ENCODE results near the gene LRRC45. TPM values are rescaled to one million over a fixed set of nuclear protein-coding genes. Genes with fewer than 3 reads are reported as not detected.

The LRRC45 gene
- total and polyA plus RNA-seq, 8 donors, result 8.3 to 171 (median 21.0) TPM

Other genes with a start within 250 kb of the LRRC45 start
- under 1 TPM in 1 of 5 donors, not detected in 4; 0.55 TPM for gene GCGR, start 219.2 kb upstream of the LRRC45 start, total RNA-seq
- under 1 TPM in 1 of 3 donors, not detected in 2; 0.38 TPM for gene GCGR, start 219.2 kb upstream of the LRRC45 start, polyA plus RNA-seq
- gene MCRIP1, start 190.0 kb upstream of the LRRC45 start, total RNA-seq, result 100 to 1,000 TPM in 1 of 5 donors, 10 to 100 TPM in 4; 23.7 to 150 (median 51.0) TPM
- gene MCRIP1, start 190.0 kb upstream of the LRRC45 start, polyA plus RNA-seq, result 100 to 1,000 TPM; 104 to 144 (median 114) TPM
- gene PPP1R27, start 188.3 kb upstream of the LRRC45 start, total RNA-seq, result not detected
- gene PPP1R27, start 188.3 kb upstream of the LRRC45 start, polyA plus RNA-seq, result 1 to 10 TPM in 1 of 3 donors, under 1 TPM in 1, not detected in 1; 0.58 to 2.0 TPM
- gene P4HB, start 162.8 kb upstream of the LRRC45 start, total RNA-seq, result 1,000 to 10,000 TPM in 2 of 5 donors, 100 to 1,000 TPM in 3; 401 to 1,308 (median 815) TPM
- 100 to 1,000 TPM; 426 to 709 (median 528) TPM for gene P4HB, start 162.8 kb upstream of the LRRC45 start, polyA plus RNA-seq
- 100 to 1,000 TPM in 3 of 5 donors, 10 to 100 TPM in 2; 57.1 to 435 (median 117) TPM for gene ARHGDIA, start 152.0 kb upstream of the LRRC45 start, total RNA-seq
- gene ARHGDIA, start 152.0 kb upstream of the LRRC45 start, polyA plus RNA-seq, result 100 to 1,000 TPM; 154 to 240 (median 212) TPM
- gene ALYREF, start 131.7 kb upstream of the LRRC45 start, total RNA-seq, result 100 to 1,000 TPM in 2 of 5 donors, 10 to 100 TPM in 2, 1 to 10 TPM in 1; 5.8 to 224 (median 90.1) TPM
- gene ALYREF, start 131.7 kb upstream of the LRRC45 start, polyA plus RNA-seq, result 10 to 100 TPM; 33.6 to 42.3 (median 36.8) TPM
- 100 to 1,000 TPM in 3 of 5 donors, 10 to 100 TPM in 2; 49.8 to 141 (median 108) TPM for gene ANAPC11, start 131.6 kb upstream of the LRRC45 start, total RNA-seq
- gene ANAPC11, start 131.6 kb upstream of the LRRC45 start, polyA plus RNA-seq, result 100 to 1,000 TPM; 231 to 276 (median 257) TPM
- gene NPB, start 121.1 kb upstream of the LRRC45 start, total RNA-seq, result 1 to 10 TPM in 2 of 5 donors, not detected in 3; 1.4 to 2.0 TPM
- under 1 TPM in 2 of 3 donors, not detected in 1; 0.83 to 0.93 TPM for gene NPB, start 121.1 kb upstream of the LRRC45 start, polyA plus RNA-seq
- gene PCYT2, start 111.9 kb upstream of the LRRC45 start, total RNA-seq, result 100 to 1,000 TPM in 2 of 5 donors, 10 to 100 TPM in 3; 17.5 to 119 (median 27.2) TPM
- gene PCYT2, start 111.9 kb upstream of the LRRC45 start, polyA plus RNA-seq, result 10 to 100 TPM; 39.7 to 51.7 (median 42.8) TPM
- 100 to 1,000 TPM in 1 of 5 donors, 10 to 100 TPM in 4; 22.8 to 128 (median 56.0) TPM for gene SIRT7, start 105.1 kb upstream of the LRRC45 start, total RNA-seq
- 10 to 100 TPM; 18.2 to 46.9 (median 44.1) TPM for gene SIRT7, start 105.1 kb upstream of the LRRC45 start, polyA plus RNA-seq
- 10 to 100 TPM in 4 of 5 donors, 1 to 10 TPM in 1; 2.3 to 30.4 (median 20.3) TPM for gene MAFG, start 95.6 kb upstream of the LRRC45 start, total RNA-seq
- gene MAFG, start 95.6 kb upstream of the LRRC45 start, polyA plus RNA-seq, result 1 to 10 TPM; 7.2 to 8.9 (median 8.1) TPM
- gene PYCR1, start 86.0 kb upstream of the LRRC45 start, total RNA-seq, result 10 to 100 TPM in 3 of 5 donors, 1 to 10 TPM in 1, not detected in 1; 8.9 to 28.8 (median 15.7) TPM
- 10 to 100 TPM; 20.0 to 73.8 (median 47.4) TPM for gene PYCR1, start 86.0 kb upstream of the LRRC45 start, polyA plus RNA-seq
- gene MYADML2, start 76.1 kb upstream of the LRRC45 start, total RNA-seq, result not detected
- gene MYADML2, start 76.1 kb upstream of the LRRC45 start, polyA plus RNA-seq, result not detected
- 1 to 10 TPM in 1 of 5 donors, under 1 TPM in 1, not detected in 3; 0.58 to 1.5 TPM for gene NOTUM, start 62.1 kb upstream of the LRRC45 start, total RNA-seq
- gene NOTUM, start 62.1 kb upstream of the LRRC45 start, polyA plus RNA-seq, result 1 to 10 TPM in 1 of 3 donors, under 1 TPM in 2; 0.37 to 3.8 (median 0.46) TPM
- 100 to 1,000 TPM in 1 of 5 donors, 10 to 100 TPM in 4; 11.7 to 143 (median 34.8) TPM for gene ASPSCR1, start 45.7 kb upstream of the LRRC45 start, total RNA-seq
- 10 to 100 TPM; 56.9 to 82.0 (median 60.8) TPM for gene ASPSCR1, start 45.7 kb upstream of the LRRC45 start, polyA plus RNA-seq
- 100 to 1,000 TPM in 2 of 5 donors, 10 to 100 TPM in 3; 22.0 to 213 (median 53.1) TPM for gene CENPX, start 427 bp upstream of the LRRC45 start, total RNA-seq
- gene CENPX, start 427 bp upstream of the LRRC45 start, polyA plus RNA-seq, result 100 to 1,000 TPM; 142 to 231 (median 215) TPM
- gene RAC3, start 8.4 kb downstream of the LRRC45 start, total RNA-seq, result 10 to 100 TPM in 1 of 5 donors, 1 to 10 TPM in 3, not detected in 1; 1.2 to 11.6 (median 2.5) TPM
- 10 to 100 TPM; 13.1 to 24.8 (median 16.2) TPM for gene RAC3, start 8.4 kb downstream of the LRRC45 start, polyA plus RNA-seq
- gene DCXR, start 14.4 kb downstream of the LRRC45 start, total RNA-seq, result 100 to 1,000 TPM in 2 of 5 donors, 10 to 100 TPM in 3; 11.1 to 461 (median 100.0) TPM
- gene DCXR, start 14.4 kb downstream of the LRRC45 start, polyA plus RNA-seq, result 100 to 1,000 TPM; 352 to 403 (median 396) TPM
- gene RFNG, start 28.5 kb downstream of the LRRC45 start, total RNA-seq, result 10 to 100 TPM; 12.5 to 66.5 (median 28.3) TPM
- gene RFNG, start 28.5 kb downstream of the LRRC45 start, polyA plus RNA-seq, result 10 to 100 TPM; 22.5 to 55.2 (median 26.0) TPM
- 100 to 1,000 TPM in 1 of 5 donors, 10 to 100 TPM in 4; 28.0 to 329 (median 86.4) TPM for gene GPS1, start 28.6 kb downstream of the LRRC45 start, total RNA-seq
- 100 to 1,000 TPM; 103 to 139 (median 129) TPM for gene GPS1, start 28.6 kb downstream of the LRRC45 start, polyA plus RNA-seq
- gene DUS1L, start 42.5 kb downstream of the LRRC45 start, total RNA-seq, result 100 to 1,000 TPM in 2 of 5 donors, 10 to 100 TPM in 3; 63.2 to 286 (median 94.6) TPM
- 100 to 1,000 TPM; 126 to 189 (median 174) TPM for gene DUS1L, start 42.5 kb downstream of the LRRC45 start, polyA plus RNA-seq
- 100 to 1,000 TPM in 3 of 5 donors, 10 to 100 TPM in 2; 22.8 to 268 (median 175) TPM for gene FASN, start 74.9 kb downstream of the LRRC45 start, total RNA-seq
- 10 to 100 TPM; 36.0 to 97.8 (median 53.3) TPM for gene FASN, start 74.9 kb downstream of the LRRC45 start, polyA plus RNA-seq
- 100 to 1,000 TPM in 1 of 5 donors, 10 to 100 TPM in 4; 43.9 to 166 (median 90.6) TPM for gene CCDC57, start 189.5 kb downstream of the LRRC45 start, total RNA-seq
- 10 to 100 TPM; 50.9 to 75.5 (median 72.5) TPM for gene CCDC57, start 189.5 kb downstream of the LRRC45 start, polyA plus RNA-seq
- gene SLC16A3, start 205.7 kb downstream of the LRRC45 start, total RNA-seq, result 10 to 100 TPM; 29.2 to 87.9 (median 53.3) TPM
- 10 to 100 TPM in 2 of 3 donors, 1 to 10 TPM in 1; 4.9 to 39.8 (median 20.4) TPM for gene SLC16A3, start 205.7 kb downstream of the LRRC45 start, polyA plus RNA-seq

Measured in stomach (tissue), 8 donors.